Cardiac muscle cell (in vitro differentiated cells and primary cell): ENCODE results near the gene DIPK1A. TPM values are rescaled to one million over a fixed set of nuclear protein-coding genes. Genes with fewer than 3 reads are reported as not detected.

ENCODE experiments used
- DNase-seq, 2 donors: peaks; one replicate each; pipeline versions ENCODE4 v3.0.0 to v3.0.0-alpha.2; 2010 to 2017; ENCODE audit warnings: low read depth in 1 of 2, low spot score in 1 of 2
- H3K27ac ChIP-seq: fragments of 200-600 bp; sonication (generic); 2 replicates; pipeline ENCODE4 v1.5.1; 2016
- H3K27me3 ChIP-seq: fragments of 200-600 bp; sonication (generic); 2 replicates; pipeline ENCODE4 v1.6.0; 2016; ENCODE audit warnings: control low read depth
- H3K36me3 ChIP-seq: fragments of 200-600 bp; sonication (generic); 2 replicates; pipeline ENCODE4 v1.5.1; 2016; ENCODE audit warnings: control low read depth
- H3K4me1 ChIP-seq: fragments of 200-600 bp; sonication (generic); 2 replicates; pipeline ENCODE4 v1.8.1; 2017; ENCODE audit warnings: low read depth, mild to moderate bottlenecking, mixed run types
- H3K4me3 ChIP-seq: fragments of 200-600 bp; sonication (generic); 2 replicates; pipeline ENCODE4 v1.5.1; 2016; ENCODE audit warnings: mild to moderate bottlenecking
- H3K9me3 ChIP-seq: fragments of 200-600 bp; sonication (generic); 2 replicates; pipeline ENCODE4 v1.5.1; 2017; ENCODE audit warnings: low read depth, mild to moderate bottlenecking, control low read depth
- polyA plus RNA-seq: library from polyadenylated mRNA; unstranded; fragments of >200 nt; fragmentation: Nextera tagmentation; extraction: Ambion mirVana; gene quantifications from 2 replicates; pipeline ENCODE4 v1.2.1, GENCODE V29; 2016
- total RNA-seq: library from RNA; depleted of rRNA; stranded (reverse); fragments of >200 nt; gene quantifications from 2 replicates; pipeline ENCODE4 v1.2.3, GENCODE V29; 2016
- TF ChIP-seq, protein P1 (sequence below): IDR thresholded peaks from 2 replicates; pipeline ENCODE4 v1.5.1; 2012; ENCODE audit warnings: low read depth, mild to moderate bottlenecking, low read length

The DIPK1A gene
- total and polyA plus RNA-seq, 2 experiments from 2014 or later = 7.7 to 16.6 TPM

DNA sequence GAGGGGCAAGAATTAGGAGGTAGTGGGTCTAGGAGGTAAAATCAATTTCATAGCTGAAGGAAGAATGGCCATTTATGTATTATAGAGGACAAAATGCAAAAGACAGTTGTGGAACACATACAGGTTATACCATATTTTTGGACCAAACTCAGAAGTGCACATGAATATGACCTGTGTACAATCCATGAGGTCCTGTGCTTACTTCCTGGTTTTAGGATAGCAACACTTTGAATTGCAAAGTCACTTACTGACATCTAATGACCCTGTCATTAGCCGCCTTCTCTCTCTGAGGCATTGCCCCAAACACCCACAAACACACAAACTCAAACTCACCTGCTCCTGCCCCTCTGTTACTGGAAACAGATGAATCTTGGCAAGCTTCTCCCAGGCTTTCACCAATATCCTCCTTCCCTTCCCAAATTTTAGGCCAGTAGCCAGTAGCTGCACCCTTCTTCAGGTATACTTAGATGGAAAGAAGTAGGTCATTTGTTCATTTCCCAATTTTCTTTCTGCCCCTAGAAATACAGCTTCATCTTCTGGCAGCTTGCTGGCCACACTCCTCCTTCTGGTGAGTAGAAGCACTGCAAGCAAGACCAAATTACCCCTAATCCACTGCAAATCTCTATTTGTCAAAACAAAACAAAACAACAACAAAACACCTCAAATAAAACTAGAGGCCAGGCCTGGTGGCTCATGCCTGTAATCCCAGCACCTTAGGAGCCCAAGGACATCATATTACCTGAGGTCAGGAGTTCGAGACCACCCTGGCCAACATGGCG, 143.1 kb downstream of the DIPK1A start:
- Histone ChIP-seq H3K27me3 (no peaks in the 10 kb centered on the region), H3K36me3 (no peaks in the 10 kb centered on the region), H3K4me1 (no peaks in the 10 kb centered on the region), H3K9me3 (no peaks in the 10 kb centered on the region), H3K27ac (no peak overlapping the region), H3K4me3 (no peak overlapping the region)
- peak; percentile 15 to 60 for DNase-seq
- TF ChIP-seq, protein P1, sequence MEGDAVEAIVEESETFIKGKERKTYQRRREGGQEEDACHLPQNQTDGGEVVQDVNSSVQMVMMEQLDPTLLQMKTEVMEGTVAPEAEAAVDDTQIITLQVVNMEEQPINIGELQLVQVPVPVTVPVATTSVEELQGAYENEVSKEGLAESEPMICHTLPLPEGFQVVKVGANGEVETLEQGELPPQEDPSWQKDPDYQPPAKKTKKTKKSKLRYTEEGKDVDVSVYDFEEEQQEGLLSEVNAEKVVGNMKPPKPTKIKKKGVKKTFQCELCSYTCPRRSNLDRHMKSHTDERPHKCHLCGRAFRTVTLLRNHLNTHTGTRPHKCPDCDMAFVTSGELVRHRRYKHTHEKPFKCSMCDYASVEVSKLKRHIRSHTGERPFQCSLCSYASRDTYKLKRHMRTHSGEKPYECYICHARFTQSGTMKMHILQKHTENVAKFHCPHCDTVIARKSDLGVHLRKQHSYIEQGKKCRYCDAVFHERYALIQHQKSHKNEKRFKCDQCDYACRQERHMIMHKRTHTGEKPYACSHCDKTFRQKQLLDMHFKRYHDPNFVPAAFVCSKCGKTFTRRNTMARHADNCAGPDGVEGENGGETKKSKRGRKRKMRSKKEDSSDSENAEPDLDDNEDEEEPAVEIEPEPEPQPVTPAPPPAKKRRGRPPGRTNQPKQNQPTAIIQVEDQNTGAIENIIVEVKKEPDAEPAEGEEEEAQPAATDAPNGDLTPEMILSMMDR = peak; percentile 75

DNA sequence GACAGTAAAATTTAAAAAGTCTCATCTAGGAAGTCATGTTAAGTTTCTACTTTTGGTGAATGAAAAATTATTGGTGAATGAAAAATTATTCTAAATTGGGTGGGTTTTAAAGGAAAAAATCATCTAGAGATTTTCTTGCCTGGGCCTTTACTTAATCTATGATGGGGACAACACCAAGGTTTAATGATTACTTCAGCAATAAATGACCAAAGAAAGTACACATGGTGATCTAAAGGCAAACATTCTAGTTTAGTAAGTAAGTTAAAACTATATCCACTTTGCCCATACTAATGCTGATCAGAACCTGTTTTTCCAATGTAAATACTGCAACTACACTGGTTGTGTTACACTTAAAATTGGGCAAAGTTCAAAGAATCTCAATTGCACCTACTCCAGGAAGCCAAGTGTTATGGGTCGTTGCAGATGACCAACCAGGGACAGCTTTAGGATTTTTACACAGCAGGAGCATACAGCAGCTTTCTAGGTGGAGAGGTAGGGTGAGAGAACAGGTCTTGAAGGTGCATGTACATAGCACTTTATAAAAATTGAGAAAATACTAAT, 144.0 kb downstream of the DIPK1A start:
- Histone ChIP-seq H3K27ac (no peak overlapping the region), H3K9me3 (no peaks in the 10 kb centered on the region), H3K4me3 (no peak overlapping the region), H3K27me3 (no peaks in the 10 kb centered on the region), H3K36me3 (no peaks in the 10 kb centered on the region), H3K4me1 (no peaks in the 10 kb centered on the region)
- TF ChIP-seq, protein P1 = no peak
- DNase-seq = no peak

DNA sequence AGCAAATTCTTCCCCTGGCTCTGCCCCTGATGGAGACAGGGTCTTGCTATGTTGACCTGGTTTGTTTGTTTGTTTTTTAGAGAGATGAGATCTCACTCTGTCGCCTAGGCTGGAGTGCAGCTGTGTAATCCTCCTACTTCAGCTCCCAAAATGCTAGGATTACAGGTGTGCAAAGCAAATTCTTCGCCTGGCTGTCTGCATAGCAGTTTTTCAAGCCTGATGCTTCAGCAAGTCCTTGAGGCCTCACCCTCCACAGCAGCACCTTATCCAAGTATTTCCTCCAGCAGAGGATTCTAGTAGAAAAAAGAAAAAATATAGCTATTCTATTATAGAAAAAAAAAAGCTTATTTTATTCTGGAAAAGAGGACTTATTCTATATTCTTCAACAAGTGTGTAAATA, 144.5 kb downstream of the DIPK1A start:
- no peak for DNase-seq
- H3K36me3 ChIP-seq = no peaks in the 10 kb centered on the region
- H3K4me3 ChIP-seq = no peak overlapping the region
- H3K27me3 ChIP-seq = no peaks in the 10 kb centered on the region
- no peaks in the 10 kb centered on the region for H3K4me1 ChIP-seq
- no peaks in the 10 kb centered on the region for H3K9me3 ChIP-seq
- H3K27ac ChIP-seq = no peak overlapping the region
- TF ChIP-seq, protein P1 = no peak

DNA sequence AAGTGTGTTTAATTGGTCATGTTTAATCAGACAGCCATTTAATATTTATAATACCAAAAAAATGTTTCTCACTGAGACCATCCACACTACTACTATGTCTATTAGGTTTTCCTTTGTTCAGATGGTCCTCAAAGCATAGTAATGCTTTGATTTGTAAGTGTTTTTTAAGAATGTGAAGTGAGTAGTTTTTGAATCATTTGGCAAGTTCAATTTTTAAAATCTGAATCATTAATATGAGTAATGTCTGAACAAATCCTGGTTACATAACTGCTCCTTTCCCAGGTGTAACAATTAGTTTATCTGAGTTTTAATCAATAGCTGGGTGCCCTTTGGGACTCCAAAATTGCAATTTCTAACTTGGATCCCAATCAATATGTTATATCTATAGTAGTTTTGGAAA, 152.9 kb downstream of the DIPK1A start:
- H3K4me1 ChIP-seq = no peaks in the 10 kb centered on the region
- no peaks in the 10 kb centered on the region for H3K9me3 ChIP-seq
- TF ChIP-seq, protein P1 = no peak
- no peak overlapping the region for H3K4me3 ChIP-seq
- H3K27ac ChIP-seq = no peak overlapping the region
- H3K36me3 ChIP-seq = no peaks in the 10 kb centered on the region
- no peak for DNase-seq
- H3K27me3 ChIP-seq = no peaks in the 10 kb centered on the region

DNA sequence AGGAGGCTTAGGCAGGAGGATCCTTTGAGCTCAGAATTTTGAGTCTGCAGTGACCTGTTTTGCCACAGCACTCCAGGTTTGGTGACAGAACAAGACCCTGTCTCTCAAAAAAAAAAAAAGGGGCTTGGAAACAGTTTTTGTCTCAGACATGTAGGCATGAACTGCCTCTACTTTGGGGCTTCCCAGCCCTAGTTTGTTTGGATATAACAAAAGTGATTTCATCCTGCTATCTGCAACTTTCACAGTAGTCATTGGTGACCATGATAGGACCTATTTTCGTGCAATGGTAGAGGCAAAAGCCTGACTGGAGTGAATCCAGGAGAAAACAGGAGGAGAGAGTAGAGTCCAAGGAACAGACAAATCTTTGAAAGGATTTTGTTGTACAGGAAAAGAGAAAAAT, 156.0 kb downstream of the DIPK1A start:
- Histone ChIP-seq H3K36me3 (no peaks in the 10 kb centered on the region), H3K4me3 (no peak overlapping the region), H3K27ac (peak overlapping the region; percentile 38), H3K27me3 (no peaks in the 10 kb centered on the region), H3K9me3 (no peaks in the 10 kb centered on the region), H3K4me1 (no peaks in the 10 kb centered on the region)
- DNase-seq = no peak
- TF ChIP-seq, protein P1 = no peak
